NCI-H82 treated with DMSO at 0.1 percent for 48 hours (cell line): ENCODE data around the gene MACROD2.
A peak's percentile ranks its signal among the peaks of the same experiment; 100 is the strongest.

Experiments used
- DNase-seq: peaks from one replicate; lab custom pipeline; 2025; ENCODE audit not compliant: unreplicated experiment; lab: John Stamatoyannopoulos, UW

MACROD2 gene

DNA sequence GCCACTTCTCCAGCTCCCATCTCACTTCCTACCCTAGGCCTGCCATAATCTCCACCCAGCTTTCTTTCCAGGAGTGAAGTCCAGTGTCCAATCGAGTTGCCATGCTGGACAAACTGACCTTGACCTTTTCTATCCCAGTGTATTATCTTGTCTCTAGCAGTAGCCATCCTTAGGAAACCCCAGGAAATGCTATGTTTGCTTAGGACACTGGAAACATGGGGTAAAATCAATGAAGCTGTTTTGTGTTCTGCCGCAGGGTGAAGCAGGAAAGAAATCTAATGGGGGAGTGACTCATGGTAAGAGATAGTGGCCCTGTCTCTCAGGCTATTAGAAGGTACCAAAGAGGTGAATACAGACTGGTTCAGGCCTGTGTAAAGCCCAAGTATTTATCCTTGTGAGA is 1452.2 kb downstream of the MACROD2 start:
- DNase-seq: no peak

DNA sequence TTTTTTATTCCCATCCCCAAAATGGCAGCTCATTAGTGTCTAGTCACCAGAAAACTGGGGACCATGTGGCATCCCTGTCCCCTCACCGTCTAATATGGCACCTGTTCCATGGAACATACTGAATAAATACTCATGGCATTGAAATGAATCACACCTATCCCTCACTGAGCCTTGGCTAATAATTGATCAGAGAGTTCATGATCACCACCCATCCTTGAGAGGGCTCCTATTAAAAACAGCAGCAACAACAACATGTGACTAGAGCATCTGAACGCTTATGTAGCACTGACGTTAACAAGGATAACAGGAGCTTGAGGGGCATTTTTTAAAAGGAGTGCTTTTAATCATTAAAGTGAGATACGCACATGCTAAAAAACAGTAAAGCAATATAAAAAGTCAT is 1453.7 kb downstream of the MACROD2 start:
- DNase-seq: no peak

DNA sequence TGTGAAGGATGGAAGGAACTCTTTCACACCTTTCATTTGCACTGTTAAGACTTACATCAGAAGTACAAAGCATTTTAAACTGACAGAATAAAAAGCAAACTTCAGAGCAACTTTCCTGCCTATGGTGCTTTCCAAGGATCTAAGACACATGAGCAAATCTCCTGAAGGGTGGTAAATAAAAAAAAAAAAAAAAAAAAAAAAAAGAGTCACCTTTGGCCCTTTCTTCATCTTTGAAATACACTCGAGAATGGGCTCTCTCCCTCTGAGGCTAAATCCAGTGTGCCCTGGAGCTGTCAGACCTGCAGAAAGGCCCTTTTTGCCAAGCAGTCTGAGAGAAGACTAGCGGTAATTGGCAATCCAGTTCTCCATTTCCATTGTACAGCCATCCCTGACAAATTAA is 1455.9 kb downstream of the MACROD2 start:
- no peak for DNase-seq

DNA sequence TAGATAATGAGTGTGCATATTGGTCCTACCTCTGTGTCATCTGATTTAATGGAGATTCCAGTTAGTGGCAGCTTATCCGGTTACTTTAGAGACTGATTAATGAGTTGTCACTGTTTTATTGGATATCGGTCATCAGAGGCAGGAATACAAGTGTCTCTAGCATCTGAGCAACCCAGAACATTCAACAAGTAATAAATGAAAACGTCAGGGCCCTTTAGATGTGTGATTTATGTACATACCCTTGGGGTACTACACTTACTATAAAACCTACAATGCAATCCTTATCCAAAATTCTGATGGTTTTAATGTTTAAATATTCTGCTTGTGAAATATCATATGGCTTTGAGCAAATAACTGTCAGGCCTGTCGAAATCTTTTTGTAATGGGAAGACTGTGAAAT is 1460.0 kb downstream of the MACROD2 start:
- DNase-seq: peak; percentile 42

DNA sequence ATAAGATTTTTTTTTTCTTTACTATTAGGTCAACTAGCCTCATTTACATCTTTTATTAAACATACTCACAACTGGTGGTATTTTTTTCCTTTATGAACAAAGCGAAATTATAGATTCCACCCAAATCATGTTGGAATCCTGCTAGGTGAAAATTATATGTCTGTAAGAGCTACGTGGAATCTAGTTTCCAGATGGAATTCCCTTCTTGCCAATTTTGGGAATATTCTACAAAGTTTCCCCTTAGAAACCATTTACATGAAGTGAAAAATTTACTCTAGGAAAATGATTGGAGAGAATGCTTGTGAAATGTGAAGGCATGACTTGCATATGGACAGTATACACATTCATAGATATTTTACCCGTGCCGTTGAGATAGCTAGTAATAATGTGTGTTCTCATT is 1466.6 kb downstream of the MACROD2 start:
- no peak for DNase-seq

DNA sequence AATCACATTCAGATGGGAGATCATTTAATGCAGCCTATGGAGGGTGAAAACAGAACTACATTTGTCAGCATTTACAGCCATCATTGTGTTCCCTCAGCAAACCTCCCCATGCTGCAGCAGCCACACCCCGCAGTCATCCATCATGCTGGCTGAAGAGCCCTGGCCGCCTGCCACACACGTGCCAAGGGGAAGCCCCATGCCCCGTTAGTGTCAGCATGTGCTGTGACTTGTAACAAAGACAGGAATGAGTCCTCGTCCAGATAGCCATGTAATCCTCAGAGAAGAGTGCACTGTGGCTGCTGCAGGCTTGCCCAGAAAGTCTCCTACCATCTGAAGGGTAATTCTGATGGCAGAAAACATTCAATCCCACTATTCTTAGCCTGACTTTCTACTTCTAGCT is 1480.2 kb downstream of the MACROD2 start:
- no peak for DNase-seq

DNA sequence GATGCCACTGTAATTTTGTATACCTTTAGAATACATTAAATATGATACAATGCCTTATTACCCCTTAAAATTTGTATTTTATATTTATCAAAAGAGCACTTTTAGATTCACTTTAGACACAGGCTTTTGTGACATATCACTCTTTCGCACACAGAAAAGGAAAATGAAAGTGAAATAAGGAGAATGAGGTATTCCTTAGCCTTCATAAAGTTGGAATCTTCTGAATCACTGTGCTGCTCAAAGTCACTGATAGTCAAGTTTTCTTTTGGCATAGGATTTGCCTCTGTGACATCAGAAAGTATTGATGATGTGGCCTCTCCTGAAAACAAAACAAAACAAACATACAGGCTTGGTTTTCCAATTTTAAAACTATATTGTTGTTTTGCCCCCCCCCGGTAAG is 1480.9 kb downstream of the MACROD2 start:
- DNase-seq: no peak

DNA sequence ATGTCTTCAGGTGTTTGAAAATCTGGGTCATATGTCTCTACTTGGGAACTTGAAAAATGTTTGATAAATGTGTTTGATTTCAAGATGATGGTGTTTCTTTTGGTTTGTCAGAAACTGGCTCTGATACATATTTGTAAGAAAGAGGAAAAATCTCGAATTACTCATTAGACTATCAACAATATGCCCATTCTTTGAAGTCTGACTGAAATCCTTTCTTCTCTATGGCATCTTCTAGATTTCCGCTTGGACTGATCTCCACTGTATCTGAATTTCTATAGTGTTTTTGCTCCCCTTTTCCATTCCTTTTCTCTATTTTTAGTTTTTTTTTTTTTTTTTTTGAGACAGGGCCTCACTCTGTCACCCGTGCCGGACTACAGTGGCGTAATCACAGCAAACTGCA is 1481.5 kb downstream of the MACROD2 start:
- no peak for DNase-seq

DNA sequence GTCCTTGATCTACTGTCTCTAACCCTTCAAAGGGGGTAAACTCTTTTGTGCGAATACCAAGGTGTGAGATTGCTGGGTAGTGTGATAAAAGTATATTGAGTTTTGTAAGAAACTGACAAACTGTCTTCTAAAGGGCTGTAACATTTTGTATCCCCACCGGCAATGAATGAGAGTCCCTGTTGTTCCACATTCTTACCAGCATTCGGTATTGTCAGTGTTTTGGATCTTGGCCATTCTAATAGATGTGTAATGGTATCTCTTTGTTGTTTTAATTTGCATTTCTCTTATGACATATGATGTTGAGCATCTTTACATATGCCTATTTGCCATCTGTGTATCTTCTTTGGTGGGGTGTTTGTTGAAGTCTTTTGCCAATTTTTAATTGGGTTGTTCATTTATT is 1487.2 kb downstream of the MACROD2 start:
- no peak for DNase-seq

DNA sequence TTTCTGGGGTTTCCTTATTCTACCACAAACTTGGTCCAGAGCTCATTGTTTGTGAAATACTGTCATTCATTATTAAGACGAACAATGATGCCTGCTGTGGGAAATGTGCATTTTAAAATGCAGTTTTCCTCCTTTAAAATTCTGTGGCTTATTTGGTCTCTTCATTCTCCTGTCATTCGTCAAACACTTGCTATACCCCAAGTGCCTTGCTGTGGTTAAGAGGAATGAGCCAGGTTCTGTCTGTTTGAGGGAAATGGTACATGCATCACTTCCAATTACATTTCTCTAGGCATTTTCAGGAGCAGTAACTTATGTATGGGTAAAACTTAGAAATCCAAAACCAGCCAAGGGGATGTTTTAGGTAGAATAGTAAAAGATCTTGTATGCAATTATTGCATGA is 1490.2 kb downstream of the MACROD2 start:
- no peak for DNase-seq

DNA sequence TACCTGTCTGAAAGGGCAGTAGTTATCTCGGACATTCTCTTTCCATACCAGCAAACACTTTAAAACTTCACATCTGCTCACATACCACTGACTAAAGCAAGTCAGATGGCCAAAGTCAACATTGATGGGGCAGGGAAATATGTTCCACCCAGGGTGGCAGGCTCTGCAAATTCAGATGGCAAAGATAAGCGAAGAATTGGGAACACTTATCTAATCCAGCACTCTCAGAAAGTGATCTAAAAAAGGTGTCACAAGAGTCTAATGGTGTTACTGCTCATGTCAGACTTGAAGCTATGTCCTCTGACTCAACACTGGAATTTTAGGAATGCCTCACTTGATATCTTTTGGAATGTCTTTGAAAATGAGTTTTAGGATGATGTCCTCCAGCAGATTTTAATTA is 1491.7 kb downstream of the MACROD2 start:
- no peak for DNase-seq

DNA sequence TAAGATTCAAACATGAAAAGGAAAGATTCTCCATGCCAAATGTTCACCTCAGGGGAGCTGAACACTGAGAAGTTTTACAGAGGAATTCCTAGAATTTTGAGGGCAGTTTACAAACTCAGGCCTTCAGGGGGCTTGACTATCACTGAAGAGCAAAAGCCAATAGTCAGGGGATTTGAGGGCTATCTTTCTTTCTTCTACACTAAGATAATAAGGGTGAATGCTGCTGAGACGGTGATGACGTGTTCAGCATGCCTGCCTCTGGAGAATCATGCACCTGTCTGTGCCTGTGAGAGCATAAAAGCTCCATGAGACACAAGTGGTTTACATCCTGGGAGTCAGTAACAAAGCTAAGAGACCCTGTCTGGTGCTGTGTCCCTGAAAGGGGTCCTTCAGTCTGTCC is 1492.4 kb downstream of the MACROD2 start:
- DNase-seq: no peak

DNA sequence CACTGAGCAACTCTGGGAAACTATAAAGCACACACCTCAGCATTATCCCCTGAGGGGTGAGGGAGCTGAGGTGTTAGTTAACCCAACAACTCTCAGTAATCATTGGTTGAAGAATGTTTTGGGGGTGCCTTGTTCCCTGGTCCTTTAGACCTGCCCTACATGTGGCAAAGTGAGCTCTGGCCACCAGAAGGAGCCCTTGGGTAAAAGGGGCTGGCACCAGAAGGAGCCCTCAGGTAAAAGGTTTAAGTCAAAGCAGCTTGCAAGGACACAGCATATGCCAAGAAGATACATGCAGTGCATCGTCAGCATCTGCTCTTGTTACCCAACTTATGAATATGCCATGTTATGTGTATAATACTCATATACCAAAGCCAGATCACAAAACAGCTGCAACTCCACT is 1496.3 kb downstream of the MACROD2 start:
- peak; percentile 78 for DNase-seq

DNA sequence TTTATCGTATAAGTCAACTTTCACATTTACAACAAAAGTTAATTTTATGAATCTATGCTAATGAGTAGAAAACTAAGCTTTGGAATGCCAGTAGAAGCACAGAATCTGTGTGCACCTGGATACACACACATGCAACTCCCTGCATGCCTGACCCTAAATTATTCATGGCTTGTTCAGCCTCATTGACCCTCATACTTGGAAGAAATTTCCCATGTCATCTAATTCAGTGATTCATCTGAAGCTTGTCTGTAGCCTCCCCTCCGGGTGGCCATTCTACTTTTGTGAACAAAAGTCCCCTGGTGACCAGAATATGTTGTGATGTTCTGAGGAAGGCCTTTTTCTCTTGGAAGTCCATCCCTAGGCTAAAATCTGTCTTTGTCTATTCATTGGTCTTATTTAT is 1499.5 kb downstream of the MACROD2 start:
- DNase-seq: no peak

DNA sequence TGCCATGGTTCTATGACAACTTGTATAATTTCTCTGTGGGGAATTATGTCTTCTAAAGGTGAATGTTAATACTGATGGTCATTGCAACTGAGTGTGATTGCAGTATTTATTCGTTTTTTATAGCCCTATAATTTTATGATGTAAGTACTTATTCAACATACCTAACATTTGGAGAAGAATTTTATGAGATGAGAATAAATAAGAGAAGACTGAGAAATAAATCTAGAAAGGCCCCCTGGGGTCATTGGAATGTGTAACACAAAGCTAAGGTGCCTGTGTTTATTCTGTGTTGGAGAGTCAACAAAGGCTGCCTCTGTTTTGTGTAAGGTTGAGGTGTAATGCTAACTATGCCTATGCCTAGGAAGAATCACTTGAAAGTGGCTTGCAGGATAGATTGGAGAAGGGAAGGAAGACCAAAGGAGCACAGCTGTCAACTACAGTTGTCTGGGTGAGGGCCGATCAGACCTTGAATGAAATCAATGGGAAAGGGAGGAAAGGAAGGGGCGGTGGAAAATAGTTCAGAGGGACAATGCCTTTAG is 1501.3 kb downstream of the MACROD2 start:
- DNase-seq: no peak

DNA sequence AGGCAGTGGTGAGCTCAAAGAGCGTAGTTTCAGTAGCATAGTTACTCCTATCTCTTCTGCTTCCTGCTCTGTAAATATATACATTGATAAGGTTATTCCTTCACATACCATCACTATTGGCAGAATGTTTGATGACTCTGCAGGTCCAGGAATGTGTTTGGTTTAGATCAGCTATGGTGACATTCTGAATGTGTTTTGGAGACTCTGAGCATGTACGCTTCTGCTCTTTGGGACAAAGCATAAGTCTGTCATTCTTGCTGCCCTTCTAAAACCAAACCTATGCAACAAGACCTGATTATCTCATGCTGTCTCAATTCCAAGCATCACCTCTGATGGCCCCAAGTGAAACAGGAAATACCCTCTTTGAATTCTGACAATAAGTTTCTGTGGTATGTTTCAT is 1503.6 kb downstream of the MACROD2 start:
- no peak for DNase-seq

DNA sequence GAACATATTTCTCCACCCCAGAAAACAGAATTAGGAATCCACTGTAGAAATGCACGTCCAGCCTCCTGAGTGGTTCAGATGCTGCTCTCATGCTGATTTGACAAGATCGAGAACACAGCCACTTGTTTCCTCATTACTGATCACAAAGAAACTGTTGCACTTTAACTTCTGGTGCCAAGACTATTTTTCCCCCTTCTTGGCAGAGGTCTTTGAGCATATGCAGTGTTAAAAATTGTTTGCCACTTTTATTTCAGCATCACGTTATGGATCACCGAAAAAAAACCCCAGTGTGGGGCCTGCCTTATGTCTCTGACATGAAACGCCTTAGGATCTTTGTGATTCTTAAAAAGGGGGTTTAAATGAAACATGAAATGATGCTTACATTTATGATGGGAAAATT is 1511.0 kb downstream of the MACROD2 start:
- no peak for DNase-seq

DNA sequence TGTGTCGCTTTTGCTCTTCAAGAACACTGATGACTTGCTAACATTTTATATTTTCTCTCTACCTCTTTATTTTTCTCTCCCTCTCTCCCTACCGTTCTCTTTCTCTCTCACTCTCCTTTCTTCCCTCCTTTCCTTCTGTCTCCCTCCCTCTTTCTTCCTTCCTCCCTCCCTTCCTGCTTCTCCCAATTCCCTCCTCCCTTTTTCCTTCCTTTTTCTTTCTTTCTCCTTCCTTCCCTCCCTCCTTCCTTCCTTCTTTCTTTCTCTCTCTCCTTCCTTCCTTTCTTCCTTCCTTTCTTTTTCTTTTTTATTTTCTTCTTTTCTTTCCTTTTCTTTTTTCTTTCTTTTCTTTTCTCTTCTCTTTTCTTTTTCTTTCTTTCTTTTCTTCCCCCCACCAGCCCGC is 1511.8 kb downstream of the MACROD2 start:
- no peak for DNase-seq

DNA sequence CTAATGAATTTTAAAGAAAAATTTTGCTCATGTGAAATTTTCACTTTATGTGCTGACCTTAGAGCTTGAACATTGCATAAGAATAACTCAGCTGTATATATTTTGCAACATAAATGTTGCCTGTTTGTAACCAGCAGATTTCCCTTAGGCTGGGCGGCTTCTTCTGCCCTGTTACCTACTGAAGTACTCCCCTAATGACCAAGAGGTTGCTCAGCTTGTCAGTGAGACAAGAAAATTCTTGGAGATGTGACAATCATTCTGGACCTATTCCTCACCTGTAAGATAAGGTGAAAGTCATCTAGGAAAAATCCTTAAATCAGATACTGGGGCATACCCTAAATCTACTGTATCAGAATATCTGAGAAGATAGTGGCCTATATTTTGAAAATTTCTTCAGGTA is 1516.2 kb downstream of the MACROD2 start:
- no peak for DNase-seq

DNA sequence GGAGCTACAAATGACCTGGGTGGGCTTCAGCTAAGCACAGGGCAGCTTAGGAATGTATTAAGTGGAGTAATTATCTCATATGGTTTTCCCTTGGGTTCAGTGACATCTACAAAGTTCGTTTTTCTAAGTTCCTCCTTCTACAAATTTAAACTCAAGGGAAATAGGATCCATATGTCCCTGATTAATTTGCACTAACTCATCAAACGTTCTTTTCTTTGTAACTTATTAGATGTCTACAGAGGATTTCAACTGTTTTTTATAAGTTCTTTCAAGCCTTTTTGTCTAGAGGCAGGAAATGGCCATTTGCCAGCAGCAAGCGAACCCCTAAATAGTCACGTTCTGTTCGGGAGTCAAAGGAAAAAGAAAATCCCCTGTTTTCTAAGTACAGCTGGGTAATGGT is 1517.6 kb downstream of the MACROD2 start:
- no peak for DNase-seq

DNA sequence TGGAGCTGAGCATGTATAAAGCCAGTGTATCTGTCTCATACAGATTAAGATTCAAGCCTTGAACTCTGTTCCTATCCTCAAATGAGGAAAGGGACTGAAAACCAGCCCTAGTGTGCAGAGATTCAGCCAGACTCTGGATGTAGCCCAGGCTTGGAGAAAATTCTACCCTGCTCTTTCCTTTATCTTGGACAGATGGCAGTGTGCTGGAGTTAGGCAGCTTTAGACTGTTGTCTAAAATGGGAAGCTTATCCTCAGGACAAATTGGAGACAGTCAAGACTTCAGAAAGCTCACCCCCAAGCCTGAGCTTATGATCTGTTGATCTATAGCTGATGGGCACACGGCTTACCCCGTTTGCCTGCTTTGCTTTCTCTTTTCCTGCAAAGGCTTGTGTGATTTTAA is 1520.4 kb downstream of the MACROD2 start:
- DNase-seq: peak; percentile 97

DNA sequence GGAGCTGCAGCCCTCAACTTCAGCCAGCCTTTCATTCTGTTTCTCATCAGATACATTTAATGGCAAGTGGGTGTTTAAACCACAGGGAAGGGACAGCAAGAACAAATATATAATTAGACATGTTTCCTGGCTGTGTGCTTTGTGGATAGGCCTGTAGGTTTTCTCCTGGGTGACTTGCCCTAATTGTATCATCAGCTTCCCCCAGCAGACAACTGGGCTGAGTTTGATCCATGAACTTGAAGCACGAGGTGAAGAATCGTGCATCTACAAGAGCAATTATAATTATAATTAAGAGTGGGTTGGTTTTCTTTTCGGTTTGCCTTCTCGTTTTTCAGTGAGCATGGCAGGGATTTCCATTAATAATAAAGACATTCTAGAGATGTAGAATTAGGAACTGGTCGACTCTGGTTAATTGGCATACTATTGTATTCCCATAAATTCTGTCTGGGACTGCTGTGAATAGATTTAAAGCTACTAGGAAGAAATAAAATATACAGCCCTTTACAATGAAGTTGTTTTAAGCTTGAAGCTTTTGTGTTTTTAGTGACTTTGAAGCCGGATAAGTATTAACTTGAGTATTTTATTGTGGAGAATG is 1525.7 kb downstream of the MACROD2 start:
- DNase-seq: no peak

DNA sequence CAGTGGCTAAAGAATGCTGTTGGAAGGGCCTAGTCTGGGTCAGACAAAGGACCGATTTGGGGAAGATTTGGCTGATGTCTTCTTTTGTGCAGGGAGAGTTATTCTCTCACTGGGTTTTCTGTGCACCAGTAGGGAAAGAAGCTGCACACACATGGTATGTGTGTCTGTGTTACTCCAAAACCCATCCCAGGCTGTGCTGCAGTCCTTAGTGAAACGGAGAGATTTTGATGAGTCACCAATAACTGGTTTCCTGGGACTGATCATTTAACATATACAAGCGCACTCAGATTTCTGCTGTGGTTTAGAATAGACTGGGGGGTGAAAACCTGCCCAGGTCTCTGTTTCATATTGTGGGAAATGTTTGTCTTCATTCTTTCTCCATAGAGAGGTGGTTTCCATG is 1528.1 kb downstream of the MACROD2 start:
- no peak for DNase-seq
